NCI-H2081 (cell line): ENCODE data around the gene RMND1.

Experiments used
- DNase-seq, 2 experiments: peaks; one replicate each; lab custom pipeline; 2025; lab: John Stamatoyannopoulos, UW

Gene RMND1

GRCh38 chr6:151417477-151417876, 34.4 kb downstream of the RMND1 start:
- DNase-seq: no peak

GRCh38 chr6:151414641-151415260, 37.2 kb downstream of the RMND1 start:
- no peak for DNase-seq

GRCh38 chr6:151413372-151414145, 38.4 kb downstream of the RMND1 start:
- DNase-seq: no peak

- DNase-seq: no peak
These were observed 39.0 kb downstream of the RMND1 start for GRCh38 chr6:151412909-151413308.

- DNase-seq: no peak
These were observed 42.2 kb downstream of the RMND1 start for GRCh38 chr6:151409679-151410078.

GRCh38 chr6:151409260-151409659, 42.7 kb downstream of the RMND1 start:
- DNase-seq: no peak

GRCh38 chr6:151408858-151409257, 43.1 kb downstream of the RMND1 start:
- no peak for DNase-seq

- no peak for DNase-seq
These were observed 48.0 kb downstream of the RMND1 start for GRCh38 chr6:151403919-151404308.

GRCh38 chr6:151402228-151402627, 49.7 kb downstream of the RMND1 start:
- no peak for DNase-seq

- DNase-seq: no peak
These were observed 51.5 kb downstream of the RMND1 start for GRCh38 chr6:151400473-151400872.

GRCh38 chr6:151399679-151400078, 52.2 kb downstream of the RMND1 start:
- DNase-seq: no peak

GRCh38 chr6:151393410-151393809, 58.5 kb downstream of the RMND1 start:
- no peak for DNase-seq

GRCh38 chr6:151392427-151392826, 59.5 kb downstream of the RMND1 start:
- no peak for DNase-seq

- DNase-seq: peak; percentile 45 to 59
These were observed 60.2 kb downstream of the RMND1 start, which contains the start of gene ZBTB2 for GRCh38 chr6:151391471-151392413. ZBTB2 (minus strand) TSS chr6:151391559; CDS start chr6:151373637, 17,922 bp downstream.

GRCh38 chr6:151390851-151391470, 61.0 kb downstream of the RMND1 start:
- DNase-seq: peak; percentile 52 to 57

GRCh38 chr6:151390276-151390850, 61.6 kb downstream of the RMND1 start:
- peak; percentile 94 to 97 for DNase-seq

GRCh38 chr6:151389618-151390275, 62.2 kb downstream of the RMND1 start:
- peak; percentile 24 to 68 for DNase-seq

- peak in 1 of 2 experiments; percentile 68 for DNase-seq
These were observed 62.8 kb downstream of the RMND1 start for GRCh38 chr6:151388997-151389617.

- no peak for DNase-seq
These were observed 63.7 kb downstream of the RMND1 start for GRCh38 chr6:151388236-151388635.

GRCh38 chr6:151387175-151387970, 64.6 kb downstream of the RMND1 start:
- DNase-seq: no peak
